Measurements from ENCODE around the gene SYNDIG1.

SYNDIG1 gene
- total RNA-seq = 0 to 0.12 (median 0) reads per million in 9 experiments

DNA sequence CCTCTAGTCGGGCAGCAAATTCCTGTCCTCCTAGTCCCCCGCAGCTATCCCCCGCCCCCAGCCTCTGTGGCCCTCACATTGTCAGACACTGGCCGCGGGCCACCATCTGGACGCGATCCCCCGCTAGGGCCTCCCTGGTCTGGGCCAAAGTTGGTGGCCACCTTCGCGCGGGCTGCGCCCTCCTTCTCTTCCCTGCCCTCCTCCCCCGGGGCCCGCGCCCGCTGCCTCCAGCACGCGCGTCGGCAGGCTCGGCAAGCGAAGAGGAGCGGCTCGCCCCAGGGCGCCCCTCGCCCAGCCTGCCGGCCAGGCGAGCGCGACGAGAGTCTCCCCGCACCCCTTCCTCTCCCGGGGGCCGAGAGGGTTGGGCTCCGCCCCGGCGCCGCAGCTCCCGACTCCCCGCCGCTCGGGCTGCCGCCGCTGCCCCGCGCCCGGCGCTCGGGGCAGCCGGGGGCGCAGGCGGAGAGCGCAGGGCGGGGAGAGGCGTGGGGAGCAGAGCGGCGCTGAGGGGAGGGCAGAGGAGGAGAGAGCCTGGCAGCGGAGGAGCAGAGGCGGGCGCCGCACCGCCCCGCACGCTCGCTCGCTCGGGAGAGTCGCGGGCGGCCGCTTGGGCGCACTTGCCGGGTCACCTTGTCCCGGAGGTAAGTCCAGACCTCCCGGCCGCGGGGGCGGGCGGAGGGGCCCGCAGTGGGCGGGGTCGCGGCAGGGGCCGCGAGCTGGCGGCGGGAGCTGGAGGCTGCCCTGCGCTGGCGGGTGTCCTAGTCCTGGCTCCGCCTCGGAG, at the start of gene SYNDIG1:
Gene SYNDIG1 (plus strand): TSS at position 514 of the 778 bp plus-strand sequence. CDS start 73,469 bp downstream, outside the sequence.
- Mint-ChIP-seq H3K4me1 (ENCODE audit: low read depth in 2 of 2) (no peaks in the 10 kb centered on the region), H3K9me3 (no peaks in the 10 kb centered on the region), H3K36me3 (ENCODE audit: insufficient read depth) (no peaks in the 10 kb centered on the region), H3K27ac (no peak within 1 kb of the TSS), H3K27me3 (peaks cover 43 to 92% of the 10 kb centered on the region in 2 donors), H3K4me3 (no peak within 1 kb of the TSS)
- DNase-seq (no peak), ATAC-seq (replicated peaks) (no peak)

DNA sequence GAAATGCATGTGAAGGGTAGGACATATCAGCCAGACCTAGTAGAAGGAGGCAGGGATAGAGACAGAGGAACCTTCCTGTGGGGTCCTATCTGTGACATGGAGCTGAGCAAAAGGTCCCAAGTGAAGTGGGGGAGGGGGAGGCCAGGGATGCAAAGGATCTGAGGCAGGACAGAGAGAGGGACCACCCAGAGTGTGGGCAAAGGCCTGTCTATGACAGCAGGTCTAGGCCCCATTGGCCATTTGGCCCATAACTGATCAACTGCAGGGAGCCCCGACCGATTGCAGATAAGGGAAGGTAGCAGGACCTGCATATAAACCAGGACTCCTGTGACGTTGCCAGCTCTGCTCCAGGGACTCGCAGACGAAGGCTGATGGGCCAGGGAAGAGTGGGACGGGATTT, 49.6 kb upstream of the SYNDIG1 start:
- Mint-ChIP-seq H3K4me1 (ENCODE audit: low read depth in 2 of 2) (no peaks in the 10 kb centered on the region), H3K27ac (no peak overlapping the region), H3K4me3 (no peak overlapping the region), H3K36me3 (ENCODE audit: insufficient read depth) (no peaks in the 10 kb centered on the region), H3K9me3 (peaks cover 0 to 5% of the 10 kb centered on the region in 2 donors), H3K27me3 (peaks cover 8 to 19% of the 10 kb centered on the region in 2 donors)
- ATAC-seq (replicated peaks) (no peak), DNase-seq (no peak)

DNA sequence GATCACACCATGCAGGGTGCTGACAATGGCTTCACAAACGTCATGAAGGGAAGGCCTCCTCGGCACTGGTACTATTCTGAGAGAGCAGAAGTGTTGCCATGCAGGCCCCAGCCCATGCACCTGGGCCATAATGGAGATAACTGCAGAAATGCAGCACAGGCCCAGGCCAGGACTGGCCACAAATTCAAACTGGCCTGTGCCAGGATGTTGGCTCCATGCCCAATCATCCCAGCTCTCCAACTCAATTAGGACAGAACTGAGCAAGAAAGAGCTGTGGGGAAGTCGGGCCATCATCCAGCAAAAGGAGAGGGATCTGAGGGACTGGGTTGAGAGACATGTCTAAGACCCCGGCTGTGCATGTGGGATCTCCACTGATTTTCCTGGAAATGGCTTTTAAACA, 48.9 kb upstream of the SYNDIG1 start:
- Mint-ChIP-seq H3K27ac (no peak overlapping the region), H3K27me3 (peaks cover 9 to 26% of the 10 kb centered on the region in 2 donors), H3K9me3 (peaks cover 0 to 3% of the 10 kb centered on the region in 2 donors), H3K4me1 (ENCODE audit: low read depth in 2 of 2) (no peaks in the 10 kb centered on the region), H3K4me3 (no peak overlapping the region), H3K36me3 (ENCODE audit: insufficient read depth) (no peaks in the 10 kb centered on the region)
- ATAC-seq (replicated peaks) (no peak), DNase-seq (no peak)

DNA sequence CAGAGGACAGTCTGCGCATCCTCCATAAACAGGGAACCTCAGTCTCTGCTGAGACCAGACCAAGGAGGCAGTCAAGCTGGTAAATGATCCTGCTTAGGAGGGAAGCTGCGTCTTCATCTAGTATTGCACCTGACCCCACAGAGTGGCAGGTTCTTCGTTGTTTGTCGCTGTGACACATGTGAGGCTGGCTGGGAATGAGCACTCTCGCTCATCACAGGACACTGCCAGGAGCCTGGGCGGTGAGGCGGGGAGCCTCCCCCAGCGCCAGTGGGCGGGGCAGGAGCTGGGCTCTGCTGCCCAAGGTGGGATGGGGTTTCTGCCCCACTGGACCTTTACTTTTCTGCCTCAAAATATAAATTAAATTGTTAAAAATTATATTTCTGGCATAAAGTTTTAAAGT, 48.4 kb upstream of the SYNDIG1 start:
- Mint-ChIP-seq H3K4me3 (no peak overlapping the region), H3K27ac (no peak overlapping the region), H3K4me1 (ENCODE audit: low read depth in 2 of 2) (no peaks in the 10 kb centered on the region), H3K36me3 (ENCODE audit: insufficient read depth) (no peaks in the 10 kb centered on the region), H3K27me3 (peaks cover 13 to 31% of the 10 kb centered on the region in 2 donors), H3K9me3 (no peaks in the 10 kb centered on the region)
- ATAC-seq (replicated peaks) (no peak), DNase-seq (no peak)

DNA sequence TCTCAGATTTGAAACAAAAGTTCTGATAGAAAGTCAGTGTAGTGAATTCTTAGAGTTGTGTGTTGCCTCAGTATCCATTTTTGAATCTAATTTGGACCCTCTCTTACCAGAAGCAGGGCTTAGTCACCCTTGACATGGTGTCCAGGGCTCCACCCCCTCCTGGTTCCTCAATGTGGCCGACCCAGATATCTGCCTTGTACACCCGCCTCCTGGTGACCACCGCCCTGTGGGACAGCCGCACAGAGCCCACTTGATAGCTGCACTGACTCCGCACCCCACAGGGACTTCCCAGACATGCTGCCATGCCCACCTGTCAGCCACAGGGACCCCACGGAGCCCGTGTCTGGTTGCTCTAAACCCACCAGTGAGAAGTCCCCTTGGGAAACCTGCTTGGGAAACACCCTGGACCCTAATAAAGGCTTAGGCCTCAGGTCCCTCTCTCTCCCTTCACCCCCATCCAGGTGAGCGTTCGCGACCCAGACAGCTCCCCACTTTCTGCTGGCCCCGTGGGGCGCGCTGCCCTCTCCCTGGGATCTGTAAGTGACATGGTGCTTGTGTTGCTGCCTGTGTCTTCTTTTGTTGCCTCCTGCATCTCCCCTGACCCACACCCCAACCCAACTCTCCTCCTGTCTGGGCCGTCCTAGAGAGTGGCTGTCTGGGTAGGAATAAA, 47.2 kb upstream of the SYNDIG1 start:
- Mint-ChIP-seq H3K4me1 (ENCODE audit: low read depth in 2 of 2) (no peaks in the 10 kb centered on the region), H3K36me3 (ENCODE audit: insufficient read depth) (no peaks in the 10 kb centered on the region), H3K27ac (no peak overlapping the region), H3K27me3 (peaks cover 14 to 34% of the 10 kb centered on the region in 2 donors), H3K4me3 (no peak overlapping the region), H3K9me3 (no peaks in the 10 kb centered on the region)
- ATAC-seq (replicated peaks) = no peak
- no peak for DNase-seq

DNA sequence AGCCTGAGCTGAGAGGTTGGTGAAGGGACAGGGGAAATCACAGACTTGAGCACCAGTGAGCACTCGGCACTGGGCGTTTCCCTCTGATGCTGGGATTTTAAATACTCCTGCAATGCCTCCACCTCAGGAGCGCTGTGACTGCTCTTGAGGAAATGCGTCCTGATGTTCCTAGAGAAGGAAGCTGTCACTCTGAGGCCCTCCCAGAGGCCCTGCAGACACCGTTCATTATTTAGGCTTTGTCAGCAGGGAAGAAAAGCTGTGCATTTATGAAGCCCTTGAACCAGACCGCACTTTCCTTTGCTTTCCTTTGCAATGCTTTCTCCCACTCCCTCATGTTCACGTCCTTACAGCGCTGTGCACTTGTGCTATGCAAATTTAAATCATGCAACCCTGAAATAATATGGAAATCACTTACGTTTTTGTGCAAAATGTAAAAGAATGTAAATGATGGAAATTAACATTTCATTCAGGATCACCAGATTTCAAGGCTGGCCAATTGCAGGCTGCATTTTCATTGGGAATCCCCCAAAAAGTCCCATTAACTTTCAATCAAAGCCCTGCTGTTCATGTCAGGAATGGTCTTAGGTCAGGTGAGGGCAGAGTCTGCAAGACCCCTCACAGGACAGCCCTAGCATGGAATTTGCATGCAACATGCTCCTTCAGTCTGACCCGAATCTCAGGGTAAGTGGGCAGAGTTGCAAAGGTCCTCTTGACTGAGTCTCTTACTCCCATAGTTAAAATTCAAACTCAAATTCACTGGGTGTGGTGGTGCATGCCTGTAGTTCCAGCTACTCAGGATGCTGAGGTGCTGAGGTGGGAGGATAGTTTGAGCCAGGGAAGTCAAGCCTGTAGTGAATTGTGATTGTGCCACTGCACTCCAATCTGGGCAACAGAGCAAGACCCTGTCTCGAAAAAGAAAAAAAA, 45.8 kb upstream of the SYNDIG1 start:
- ATAC-seq (replicated peaks) (no peak), DNase-seq (no peak)
- Mint-ChIP-seq H3K4me3 (no peak overlapping the region), H3K27ac (no peak overlapping the region), H3K36me3 (ENCODE audit: insufficient read depth) (no peaks in the 10 kb centered on the region), H3K27me3 (peaks cover 25 to 42% of the 10 kb centered on the region in 2 donors), H3K4me1 (ENCODE audit: low read depth in 2 of 2) (no peaks in the 10 kb centered on the region), H3K9me3 (no peaks in the 10 kb centered on the region)

DNA sequence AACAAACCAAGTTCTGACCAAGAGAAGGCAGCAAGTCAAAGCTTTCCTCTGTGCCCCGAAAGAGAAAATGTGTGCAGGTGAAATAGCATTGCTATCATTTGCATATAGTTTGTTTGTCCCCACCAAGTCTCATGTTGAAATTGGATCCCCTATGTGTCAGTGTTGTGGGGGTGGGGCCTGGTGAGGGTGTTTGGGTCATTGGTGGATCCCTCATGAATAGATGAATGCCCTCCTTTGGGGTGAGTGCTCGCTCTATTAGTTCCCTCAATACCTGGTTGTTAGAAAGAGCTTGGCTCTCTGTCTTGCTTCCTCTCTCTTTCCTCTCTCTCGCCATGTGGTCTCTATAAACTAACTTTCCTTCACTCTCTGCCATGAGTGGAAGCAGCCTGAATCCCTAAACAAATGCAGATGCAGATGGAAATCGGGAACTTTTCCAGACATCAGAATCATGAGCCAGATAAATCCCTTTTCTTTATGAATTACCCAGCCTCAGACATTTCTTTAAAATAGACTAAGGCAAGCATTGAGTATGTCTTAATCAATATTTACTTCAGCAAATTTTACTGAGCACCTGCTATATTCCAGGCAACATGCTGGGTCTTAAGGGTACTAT, 43.8 kb upstream of the SYNDIG1 start:
- DNase-seq = no peak
- Mint-ChIP-seq H3K27ac (no peak overlapping the region), H3K27me3 (peaks cover 32 to 45% of the 10 kb centered on the region in 2 donors), H3K4me3 (no peak overlapping the region), H3K9me3 (no peaks in the 10 kb centered on the region), H3K36me3 (ENCODE audit: insufficient read depth) (no peaks in the 10 kb centered on the region), H3K4me1 (ENCODE audit: low read depth in 2 of 2) (no peaks in the 10 kb centered on the region)
- no peak for ATAC-seq (replicated peaks)

DNA sequence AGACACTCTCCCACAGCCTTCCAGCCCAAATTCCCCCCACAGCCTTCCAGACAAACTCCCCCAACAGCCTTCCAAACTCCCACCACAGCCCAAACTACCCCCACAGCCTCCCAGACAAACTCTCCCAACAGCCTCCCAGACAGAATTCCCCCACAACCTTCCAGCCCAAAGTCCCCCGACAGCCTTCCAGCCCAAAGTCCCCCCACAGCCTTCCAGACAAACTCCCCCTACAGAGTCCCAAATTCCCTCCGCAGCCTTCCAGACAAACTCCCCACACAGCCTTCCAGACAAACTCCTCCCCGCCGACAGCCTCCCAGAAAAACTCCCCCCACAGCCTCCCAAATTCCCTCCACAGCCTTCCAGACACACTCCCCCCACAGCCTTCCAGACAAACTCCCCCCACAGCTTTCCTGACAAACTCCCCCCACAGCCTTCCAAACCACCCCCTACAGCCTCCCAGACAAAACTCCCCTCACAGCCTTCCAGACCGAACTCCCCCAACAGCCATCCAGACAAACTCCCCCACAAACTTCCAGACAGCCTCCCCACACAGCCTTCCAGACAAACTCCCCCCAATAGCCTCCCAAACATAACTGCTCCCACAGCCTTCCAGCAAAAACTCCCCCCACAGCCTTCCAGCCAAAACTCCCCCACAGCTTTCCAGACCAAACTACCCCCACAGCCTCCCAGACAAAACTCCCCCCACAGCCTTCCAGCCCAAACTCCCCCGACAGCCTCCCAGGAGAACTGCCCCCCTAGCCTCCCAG, 38.0 kb upstream of the SYNDIG1 start:
- DNase-seq (no peak), ATAC-seq (replicated peaks) (no peak)
- no peaks in the 10 kb centered on the region for H3K9me3 Mint-ChIP-seq
- H3K4me1 Mint-ChIP-seq (ENCODE audit: low read depth in 2 of 2) = no peaks in the 10 kb centered on the region
- H3K36me3 Mint-ChIP-seq (ENCODE audit: insufficient read depth) = no peaks in the 10 kb centered on the region
- peaks cover 43 to 47% of the 10 kb centered on the region in 2 donors for H3K27me3 Mint-ChIP-seq
- H3K27ac Mint-ChIP-seq = no peak overlapping the region
- no peak overlapping the region for H3K4me3 Mint-ChIP-seq

DNA sequence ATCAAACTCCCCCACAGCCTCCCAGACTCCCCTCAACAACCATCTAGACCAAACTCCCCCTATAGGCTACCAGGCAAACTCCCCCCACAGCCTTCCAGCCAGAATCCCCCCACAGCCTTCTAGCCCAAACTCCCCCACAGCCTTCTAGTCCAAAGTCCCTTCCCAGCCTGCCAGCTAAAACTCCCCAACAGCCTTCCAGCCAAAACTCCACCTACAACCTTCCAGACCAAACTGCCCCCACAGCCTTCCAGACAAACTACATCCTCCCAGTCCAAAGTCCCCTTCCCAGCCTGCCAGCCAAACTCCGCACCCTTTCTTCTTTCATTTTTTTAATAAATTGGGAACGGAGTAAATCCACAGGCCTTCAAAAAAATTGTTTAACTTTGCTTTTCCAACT, 37.4 kb upstream of the SYNDIG1 start:
- Mint-ChIP-seq H3K27me3 (peaks cover 43 to 46% of the 10 kb centered on the region in 2 donors), H3K36me3 (ENCODE audit: insufficient read depth) (peaks cover 3% of the 10 kb centered on the region), H3K27ac (no peak overlapping the region), H3K9me3 (no peaks in the 10 kb centered on the region), H3K4me3 (no peak overlapping the region), H3K4me1 (ENCODE audit: low read depth in 2 of 2) (no peaks in the 10 kb centered on the region)
- no peak for ATAC-seq (replicated peaks)
- no peak for DNase-seq

DNA sequence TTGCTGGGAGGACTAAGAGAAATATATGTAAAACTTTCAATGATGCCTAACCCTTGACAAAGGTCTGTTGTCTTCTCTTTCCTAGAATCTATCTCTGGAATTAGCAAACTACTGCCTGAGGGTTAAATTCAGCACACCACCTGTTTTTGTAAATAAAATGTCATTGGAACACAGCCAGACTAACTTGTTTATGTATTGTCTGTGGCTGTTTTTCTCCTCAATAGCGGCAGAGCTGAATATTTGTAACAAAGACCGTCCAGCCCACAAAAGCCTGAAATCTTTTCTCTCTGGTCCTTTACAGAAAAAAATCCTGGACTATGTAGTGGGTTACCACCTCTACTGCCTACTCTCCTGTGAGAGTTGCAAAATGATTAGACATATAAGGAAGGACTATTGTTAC, 33.3 kb upstream of the SYNDIG1 start:
- Mint-ChIP-seq H3K27me3 (peaks cover 27 to 43% of the 10 kb centered on the region in 2 donors), H3K27ac (no peak overlapping the region), H3K36me3 (ENCODE audit: insufficient read depth) (peaks cover 4% of the 10 kb centered on the region), H3K9me3 (no peaks in the 10 kb centered on the region), H3K4me3 (no peak overlapping the region), H3K4me1 (ENCODE audit: low read depth in 2 of 2) (no peaks in the 10 kb centered on the region)
- no peak for DNase-seq
- ATAC-seq (replicated peaks) = no peak

DNA sequence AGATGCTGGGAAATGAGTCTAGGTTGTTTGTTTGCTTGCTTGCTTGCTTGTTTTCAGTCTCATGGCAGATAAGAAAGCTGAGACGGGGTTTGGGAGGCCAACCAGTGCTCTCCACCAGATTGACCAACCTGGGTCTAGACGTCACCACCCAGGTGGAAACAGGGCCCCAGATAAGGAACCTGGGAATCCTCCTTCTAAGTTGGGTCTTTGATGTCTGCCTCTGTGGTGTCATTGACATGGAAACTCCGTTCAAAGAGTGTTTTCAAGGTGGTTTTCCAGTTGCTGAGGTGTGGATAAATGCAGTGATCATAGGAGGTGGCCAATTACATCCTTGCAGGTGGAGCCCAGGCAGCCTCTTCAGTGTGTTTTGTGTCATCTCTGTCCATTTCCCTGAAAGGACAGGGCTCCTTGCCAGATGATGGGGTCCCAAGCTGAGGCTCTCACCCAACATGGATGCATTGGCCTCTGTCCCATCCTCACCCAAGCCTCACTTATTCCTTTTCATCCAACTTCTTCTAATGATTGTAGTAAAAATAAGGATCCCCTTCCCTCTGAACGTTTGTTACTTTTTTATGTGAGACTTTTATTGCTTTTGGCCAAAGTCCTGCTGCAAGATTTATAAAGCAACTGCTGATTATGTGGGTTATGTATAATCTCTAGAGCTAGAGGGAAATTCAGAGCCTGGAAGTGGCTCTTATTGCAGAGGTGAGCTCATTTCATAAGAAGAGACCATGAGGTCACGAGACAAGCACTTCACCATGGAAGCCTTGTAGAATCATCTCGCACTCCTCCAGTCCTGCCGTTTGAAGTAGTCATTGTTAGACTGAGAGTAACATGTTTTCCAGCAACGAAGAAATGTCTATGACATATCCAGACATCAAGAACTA, 32.0 kb upstream of the SYNDIG1 start:
- H3K27ac Mint-ChIP-seq = no peak overlapping the region
- ATAC-seq (replicated peaks) (no peak), DNase-seq (no peak)
- no peak overlapping the region for H3K4me3 Mint-ChIP-seq
- H3K36me3 Mint-ChIP-seq (ENCODE audit: insufficient read depth) = peaks cover 4% of the 10 kb centered on the region
- H3K4me1 Mint-ChIP-seq (ENCODE audit: low read depth in 2 of 2) = no peaks in the 10 kb centered on the region
- H3K9me3 Mint-ChIP-seq = no peaks in the 10 kb centered on the region
- peaks cover 22 to 41% of the 10 kb centered on the region in 2 donors for H3K27me3 Mint-ChIP-seq

DNA sequence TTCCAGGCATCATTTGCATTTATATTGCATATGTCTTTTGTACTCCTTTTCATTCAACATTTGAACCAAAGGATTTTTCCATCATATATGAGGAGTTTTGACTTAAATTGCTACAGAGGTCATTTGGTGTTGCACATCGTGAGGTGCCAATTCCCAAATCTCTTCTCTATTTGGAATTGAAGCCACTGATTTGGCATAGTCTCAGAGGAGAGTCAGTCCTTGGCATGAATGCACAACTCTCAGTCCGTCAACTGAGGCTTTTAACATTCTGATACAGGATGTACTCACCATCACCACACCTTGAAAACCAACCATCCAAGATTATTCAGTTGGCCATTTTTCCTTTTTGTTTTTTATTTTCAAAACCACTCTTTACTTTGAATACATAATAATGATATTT, 31.1 kb upstream of the SYNDIG1 start:
- Mint-ChIP-seq H3K9me3 (no peaks in the 10 kb centered on the region), H3K4me3 (no peak overlapping the region), H3K4me1 (ENCODE audit: low read depth in 2 of 2) (no peaks in the 10 kb centered on the region), H3K27ac (no peak overlapping the region), H3K27me3 (peaks cover 15 to 40% of the 10 kb centered on the region in 2 donors), H3K36me3 (ENCODE audit: insufficient read depth) (peaks cover 4% of the 10 kb centered on the region)
- no peak for ATAC-seq (replicated peaks)
- no peak for DNase-seq

All from effector memory CD8-positive, alpha-beta T cell (primary cell).